Measurements from ENCODE around the gene SERF2.
"Not testable (repeated sequence)": the region's sequence is repeated elsewhere in the genome, so short reads cannot be mapped to it uniquely, and the experiment has no call there.

Gene SERF2

DNA sequence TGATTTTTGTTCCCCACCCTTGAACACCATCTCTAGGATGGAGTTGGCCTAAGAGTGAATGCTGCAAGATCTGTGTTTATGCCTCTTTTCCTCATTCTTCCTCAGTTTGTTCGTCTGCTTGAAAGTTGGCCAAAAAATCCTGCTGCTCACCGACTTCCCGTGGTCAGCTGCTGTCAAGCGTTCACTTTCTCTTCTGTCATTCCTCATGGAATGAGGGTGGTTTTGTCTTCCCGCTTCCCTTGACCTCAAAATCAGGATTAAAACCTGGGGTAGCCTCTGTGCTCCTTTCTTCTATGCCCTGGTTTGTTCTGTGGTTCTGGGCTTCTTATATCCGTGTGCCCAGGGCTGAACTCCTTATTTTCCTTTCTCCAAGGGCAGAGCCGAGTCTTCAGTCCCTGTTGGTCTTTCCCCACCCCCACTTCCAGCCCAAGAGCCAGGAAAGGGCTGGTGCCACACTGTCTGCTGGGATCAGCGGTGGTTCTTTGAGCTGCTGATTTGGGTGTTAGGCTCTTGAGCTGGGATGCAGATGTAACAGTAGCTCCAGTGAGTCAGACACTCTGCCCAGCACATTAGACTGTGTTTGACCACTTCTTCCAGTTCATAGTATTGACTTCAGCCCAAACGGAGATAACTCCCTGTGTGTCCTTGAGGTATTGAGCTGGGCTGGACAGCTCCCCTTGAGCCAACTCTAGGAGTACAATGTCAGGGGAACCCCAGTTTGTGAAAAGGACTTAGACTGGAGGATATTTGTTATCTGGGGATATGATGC is 2.3 kb downstream of the SERF2 start:
- DNase-seq: no peak

DNA sequence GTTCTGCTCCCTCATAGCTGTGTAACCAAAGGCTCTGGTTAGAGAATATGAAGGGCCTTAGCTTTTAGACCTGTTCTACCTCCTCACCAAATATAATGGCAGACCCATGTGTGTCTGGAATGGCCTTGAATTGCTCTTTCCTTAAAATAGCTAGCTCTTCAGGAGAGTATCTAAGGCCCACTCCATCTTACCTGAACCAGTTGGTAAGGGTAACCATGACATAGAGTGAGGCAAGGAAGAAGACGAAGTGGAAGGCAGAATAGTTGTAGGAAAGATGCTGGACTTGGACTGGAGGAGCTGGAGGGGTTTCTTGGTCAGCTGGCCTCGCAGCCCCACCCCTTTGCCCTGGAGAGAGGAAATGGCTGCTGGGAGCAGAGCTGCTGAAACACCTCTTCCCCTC is 3.1 kb downstream of the SERF2 start:
- no peak for DNase-seq

DNA sequence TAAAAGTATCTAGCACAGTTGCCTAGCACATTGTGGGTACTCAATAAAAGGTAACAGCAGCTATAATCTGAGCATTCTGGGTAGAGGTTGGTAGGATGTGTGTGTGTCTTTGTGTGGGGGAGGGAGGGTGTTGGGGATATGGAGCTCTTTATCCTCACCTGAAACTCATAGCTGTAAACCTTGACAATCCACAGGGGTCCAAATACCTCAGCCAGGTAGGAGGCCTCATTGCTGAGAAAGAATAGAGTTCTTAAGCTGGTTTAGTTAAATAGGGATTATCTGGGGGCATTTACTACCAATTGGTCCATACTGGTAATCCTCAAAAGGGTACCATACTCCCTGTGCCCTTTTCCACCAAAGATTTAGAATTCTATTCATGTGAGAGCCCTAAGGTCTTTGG is 3.9 kb downstream of the SERF2 start:
- DNase-seq: no peak

DNA sequence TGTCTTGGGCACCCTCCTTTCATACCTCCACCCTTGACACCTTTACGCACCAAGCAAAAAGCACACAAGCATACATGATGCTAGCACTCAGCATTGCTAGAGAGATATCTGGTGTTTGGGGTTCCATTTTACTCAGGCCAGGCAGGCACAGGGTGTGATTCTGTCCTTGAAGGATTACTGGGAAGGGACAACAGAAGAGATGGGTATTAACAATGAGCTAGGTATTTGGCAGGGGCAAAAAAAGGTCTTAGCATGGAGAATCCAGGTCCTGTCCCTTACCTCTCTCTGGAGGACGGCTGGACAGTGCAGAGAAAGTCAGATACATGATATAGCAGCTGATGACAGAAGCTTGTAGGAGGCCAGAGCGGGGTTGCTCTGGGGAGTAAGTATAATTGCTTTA is 4.4 kb downstream of the SERF2 start:
- DNase-seq: no peak

DNA sequence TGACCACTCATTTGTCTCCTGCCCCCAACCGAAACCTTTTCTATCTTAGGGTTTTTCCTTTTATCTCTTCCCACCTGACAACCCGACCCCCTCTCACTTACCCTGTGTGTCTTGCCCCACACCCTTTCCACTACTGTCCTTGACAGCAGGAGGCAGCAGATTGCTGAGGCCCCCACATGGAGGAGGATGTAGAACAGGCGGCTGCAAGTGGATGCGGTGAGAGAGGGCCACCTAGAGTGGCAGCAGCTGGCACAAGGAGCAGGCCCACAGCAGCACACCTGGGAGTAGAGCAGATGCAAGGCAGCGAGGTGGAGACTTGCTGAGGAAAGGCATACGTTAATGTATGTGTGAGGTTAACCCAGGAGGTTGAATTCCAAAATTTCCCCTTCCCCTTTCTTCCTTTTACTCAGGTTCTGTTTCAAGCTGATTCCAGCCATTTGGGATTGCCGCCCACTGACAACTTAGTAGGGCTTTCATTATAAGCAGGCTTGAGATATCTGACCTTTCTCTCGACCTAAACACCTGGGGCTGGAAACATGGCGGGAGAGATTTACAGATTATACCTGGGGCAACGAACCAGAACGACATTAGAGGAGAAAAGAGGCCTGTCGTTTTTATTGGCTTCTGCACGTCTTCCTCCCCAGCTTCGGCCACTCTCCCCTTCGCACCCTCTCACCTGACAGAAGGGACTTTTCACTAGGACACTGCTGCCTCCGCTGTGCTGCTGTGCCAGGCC is 7.3 kb downstream of the SERF2 start:
- DNase-seq: no peak

DNA sequence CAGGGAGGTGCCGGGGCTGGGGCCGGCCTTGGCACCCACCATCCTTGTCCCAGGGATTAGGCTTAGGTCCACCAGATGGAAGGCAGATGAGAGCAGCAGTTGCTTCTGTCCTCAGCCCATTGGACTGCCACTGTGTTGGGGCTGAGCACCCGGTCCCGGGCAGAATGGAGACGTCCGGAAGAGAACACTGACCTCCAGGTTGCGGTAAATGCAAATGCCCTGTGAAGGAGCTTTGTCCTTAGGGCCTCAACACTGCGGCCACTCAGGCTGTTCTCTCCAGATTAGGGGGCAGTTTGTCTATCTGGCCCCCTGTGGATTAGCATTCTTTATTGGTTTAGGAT is 7.8 kb downstream of the SERF2 start, which contains the start of gene SERINC4:
TSS of gene SERINC4 (minus strand) at position 276 of the 341 bp plus-strand sequence. CDS start at position 42, 234 bp downstream.
- DNase-seq: no peak

DNA sequence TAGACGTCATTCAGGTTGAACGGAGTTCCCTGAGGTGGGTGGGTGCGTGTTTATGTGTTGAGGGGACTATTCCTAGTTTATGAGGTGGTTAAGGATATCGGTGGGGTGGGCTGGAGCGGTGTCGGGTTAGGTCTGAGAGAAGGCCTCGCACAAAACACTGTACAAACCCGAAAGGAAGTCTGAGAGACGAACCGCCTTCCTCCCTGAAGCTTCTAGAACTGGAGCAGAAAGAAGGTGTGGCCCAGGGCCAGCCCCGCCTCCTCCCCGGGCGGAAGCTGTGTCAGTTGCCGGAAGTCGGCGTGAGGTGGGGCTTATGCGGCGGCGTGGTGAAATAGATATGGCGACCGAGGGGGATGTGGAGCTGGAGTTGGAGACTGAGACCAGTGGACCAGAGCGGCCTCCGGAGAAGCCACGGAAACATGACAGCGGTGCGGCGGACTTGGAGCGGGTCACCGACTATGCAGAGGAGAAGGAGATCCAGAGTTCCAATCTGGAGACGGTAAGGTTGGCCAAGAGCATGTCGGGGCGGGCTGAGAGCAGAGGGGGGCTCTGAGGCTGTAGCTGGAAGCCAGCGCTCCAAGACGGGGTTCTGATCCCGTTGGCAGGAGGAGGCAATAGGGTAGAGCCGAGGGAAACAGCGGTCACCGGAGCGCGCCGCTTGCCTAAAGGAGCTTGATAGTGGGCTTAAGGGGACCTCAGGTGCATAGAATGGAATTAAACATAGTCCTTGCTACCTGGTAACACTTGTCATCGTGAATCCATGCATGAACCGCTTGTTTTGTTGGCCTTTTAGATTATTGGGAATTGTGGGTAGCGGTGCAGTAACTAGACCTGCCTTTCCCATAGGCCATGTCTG is 8.4 kb downstream of the SERF2 start, which contains the start of gene HYPK:
TSS of gene HYPK (plus strand) at position 314 of the 856 bp plus-strand sequence. CDS start at position 338, 24 bp downstream.
- DNase-seq: peak; percentile 77

DNA sequence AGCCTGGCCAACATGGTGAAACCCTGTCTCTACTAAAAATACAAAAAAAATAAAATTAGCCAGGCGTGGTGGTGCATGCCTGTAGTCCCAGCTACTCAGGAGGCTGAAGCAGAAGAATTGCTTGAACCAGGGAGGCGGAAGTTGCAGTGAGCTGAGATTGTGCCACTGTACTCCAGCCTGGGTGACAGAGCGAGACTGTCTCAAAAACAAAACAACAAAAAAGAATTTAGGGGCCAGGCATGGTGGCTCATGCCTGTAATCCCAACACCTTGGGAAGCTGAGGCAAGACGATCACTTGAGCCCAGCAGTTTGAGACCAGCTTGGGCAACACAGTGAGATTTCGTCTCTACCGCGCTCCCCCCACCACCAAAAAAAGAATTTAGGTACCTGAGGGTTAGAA is 10.6 kb downstream of the SERF2 start:
- not testable (repeated sequence) for DNase-seq

DNA sequence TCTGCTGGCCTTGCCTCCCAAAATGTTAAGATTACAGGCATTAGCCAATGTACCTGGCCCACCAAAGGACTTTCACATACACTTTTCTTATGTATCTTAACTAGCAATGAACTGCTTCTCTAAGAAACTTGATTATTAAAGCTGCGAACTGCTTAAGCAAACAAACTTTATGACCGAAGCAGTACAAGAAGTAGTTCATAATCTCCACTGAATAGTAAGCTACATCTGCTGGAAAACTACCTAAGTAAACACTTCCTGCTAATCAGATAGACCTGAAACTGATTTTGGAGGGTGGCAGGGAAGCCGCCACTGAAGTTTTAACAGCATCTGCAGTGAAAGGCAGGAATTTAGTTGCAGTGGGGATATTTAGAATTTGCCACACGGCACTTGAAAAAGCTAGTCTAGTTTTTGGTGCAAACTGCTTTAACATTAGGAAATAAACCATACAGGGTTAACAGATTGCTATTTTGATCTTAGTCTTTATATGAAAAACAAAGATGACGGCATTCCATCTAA is 16.4 kb downstream of the SERF2 start:
- DNase-seq: no peak

DNA sequence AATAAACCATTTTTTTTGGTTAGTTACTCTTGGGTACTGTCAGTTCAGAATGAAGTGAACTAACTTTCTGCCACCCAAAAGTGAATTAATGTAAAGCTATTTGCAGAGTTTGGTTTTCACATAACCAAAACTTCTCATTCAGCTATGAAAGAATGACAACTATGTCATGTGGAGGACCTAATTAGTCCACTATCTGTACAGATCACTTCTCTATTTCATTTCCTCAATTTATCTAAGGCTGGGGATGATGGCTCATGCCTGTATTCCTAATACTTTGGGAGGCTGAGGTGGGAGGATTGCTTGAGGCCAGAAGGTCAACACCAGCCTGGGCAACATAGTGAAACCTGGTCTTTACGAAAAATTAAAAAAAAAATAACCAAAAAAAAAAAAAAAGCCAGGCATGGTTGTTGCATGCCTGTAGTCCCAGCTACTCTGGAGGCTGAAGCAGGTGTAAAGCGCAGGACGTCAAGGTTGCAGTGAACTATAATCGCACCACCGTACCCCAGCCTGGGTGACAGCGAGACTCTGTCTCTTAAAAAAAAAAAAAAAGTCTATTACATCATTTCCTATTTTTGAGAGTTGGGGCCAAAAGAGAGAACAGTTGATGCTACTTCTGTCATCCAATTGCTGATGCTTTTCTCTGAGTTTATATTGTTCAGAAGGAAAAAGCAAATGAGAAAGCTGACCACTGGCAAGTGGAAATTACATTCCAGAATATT is 17.0 kb downstream of the SERF2 start:
- DNase-seq: no peak

DNA sequence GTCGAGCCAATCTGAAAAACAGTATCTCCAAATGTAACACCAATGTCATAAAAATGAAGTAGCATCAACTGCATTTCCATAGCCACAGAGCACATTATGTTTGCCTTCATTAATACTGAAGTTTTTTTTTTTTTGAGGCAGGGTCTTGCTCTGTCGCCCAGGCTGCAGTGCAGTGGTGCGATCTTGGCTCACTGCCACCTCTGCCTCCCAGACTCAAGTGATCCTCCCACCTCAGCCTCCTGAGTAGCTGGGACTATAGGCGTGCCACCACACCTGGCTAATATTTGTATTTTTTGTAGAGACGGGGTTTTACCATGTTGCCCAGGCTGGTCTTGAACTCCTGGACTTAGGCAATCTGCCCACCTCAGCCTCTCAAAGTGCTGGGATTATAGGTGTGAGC is 22.9 kb downstream of the SERF2 start:
- DNase-seq: not testable (repeated sequence)

DNA sequence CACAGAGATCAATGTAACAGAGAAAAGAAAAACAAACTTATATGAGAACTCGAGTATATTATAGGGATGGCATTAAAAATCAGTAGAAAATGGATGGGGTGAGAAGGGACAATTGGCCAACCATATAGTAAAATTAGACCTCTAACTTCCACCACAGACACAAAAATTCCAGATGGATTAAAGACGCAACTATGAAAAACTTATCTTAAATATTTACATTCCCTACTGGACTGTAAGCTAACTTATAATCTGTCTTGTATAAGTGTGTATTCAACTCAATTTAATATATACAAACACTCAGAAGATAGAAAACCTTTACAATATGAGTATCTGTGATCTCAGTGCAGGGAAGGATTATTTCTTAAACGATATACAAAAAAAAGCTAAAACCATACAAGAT is 29.4 kb downstream of the SERF2 start:
- DNase-seq: no peak

DNA sequence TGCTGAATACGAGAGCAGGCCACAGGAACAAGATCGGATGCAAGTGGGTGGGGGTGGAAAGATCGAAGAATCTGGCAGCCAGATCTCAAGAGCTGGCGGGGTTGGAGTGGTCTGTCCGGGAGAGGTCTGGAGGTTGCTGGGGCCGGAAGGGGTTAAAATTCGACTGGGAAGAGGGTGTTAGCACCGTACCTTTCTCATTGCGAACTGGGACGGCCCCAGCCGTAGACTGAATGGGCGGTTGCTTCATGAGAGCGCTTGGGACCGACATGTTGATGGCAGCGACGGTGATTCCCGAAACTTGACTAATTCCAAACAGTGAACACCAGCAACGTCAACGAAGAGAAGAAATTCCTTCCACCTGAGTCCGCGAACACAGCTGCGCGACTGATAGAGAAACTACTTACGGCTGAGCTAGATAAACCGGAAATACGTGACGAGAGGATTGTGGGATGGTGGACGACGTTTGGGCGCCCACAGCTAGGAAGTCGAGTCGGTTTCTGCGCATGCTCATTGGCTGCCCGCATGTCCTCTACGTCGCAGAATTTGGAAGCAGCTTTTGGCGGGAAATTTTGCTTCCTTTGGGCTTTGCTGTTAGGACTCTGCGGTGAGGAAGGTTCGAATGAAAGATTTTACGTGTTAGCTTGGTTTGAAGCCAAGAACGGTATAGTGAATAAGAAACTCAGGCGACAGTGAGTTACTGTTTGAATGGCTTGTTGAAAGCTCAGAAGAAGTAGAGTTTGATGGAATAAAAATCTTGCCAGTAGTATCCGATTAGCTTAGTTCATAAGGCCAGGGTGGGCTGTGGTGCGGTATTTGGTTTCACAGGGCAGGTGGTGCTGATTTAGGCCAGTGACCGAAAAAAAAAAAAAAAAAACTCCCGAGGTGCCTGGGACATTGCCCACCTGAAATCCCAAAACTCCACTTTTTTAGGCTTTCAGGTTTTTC is 32.5 kb downstream of the SERF2 start, which contains the start of gene MFAP1:
TSS of gene MFAP1 (minus strand) at position 389 of the 945 bp plus-strand sequence. CDS start at position 268, 121 bp downstream.
- peak; percentile 95 for DNase-seq

DNA sequence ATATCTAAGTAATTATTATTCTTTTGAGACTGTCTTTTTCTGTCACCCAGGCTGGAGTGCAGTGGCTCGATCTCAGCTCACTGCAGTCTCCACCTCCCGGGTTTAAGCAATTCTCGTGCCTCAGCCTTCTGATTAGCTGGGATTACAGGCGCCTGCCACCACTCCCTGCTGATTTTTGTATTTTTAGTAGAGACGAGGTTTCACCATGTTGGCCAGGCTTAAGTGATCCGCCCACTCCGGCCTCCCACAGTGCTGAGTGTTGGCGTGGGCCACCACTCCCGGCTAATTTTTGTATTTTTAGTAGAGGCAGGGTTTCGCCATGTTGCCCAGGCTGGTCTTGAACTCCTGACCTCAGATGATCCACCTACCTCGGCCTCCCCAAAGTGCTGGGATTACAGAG is 33.2 kb downstream of the SERF2 start:
- not testable (repeated sequence) for DNase-seq

DNA sequence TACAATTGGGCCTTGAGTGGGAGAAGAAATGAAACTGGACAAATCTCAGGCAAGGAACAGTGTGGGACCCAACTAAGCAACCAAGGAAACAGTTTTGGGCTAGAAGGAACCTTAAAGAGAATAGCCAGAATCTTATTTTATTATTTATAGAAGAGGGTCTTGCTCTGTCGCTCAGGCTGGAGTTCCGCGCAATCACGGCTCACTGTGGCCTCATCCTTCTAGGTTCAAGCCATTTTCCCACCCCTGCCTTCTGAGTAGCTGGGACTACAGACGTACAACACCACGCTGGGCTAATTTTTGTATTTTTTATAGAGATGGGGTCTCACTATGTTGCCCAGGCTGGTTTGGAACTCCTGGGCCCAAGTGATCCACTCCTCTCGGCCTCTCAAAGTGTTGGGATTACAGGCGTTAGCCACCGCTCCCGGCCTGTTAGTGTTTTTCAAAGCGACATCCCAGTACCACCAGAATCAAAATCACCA is 33.9 kb downstream of the SERF2 start:
- no peak for DNase-seq

DNA sequence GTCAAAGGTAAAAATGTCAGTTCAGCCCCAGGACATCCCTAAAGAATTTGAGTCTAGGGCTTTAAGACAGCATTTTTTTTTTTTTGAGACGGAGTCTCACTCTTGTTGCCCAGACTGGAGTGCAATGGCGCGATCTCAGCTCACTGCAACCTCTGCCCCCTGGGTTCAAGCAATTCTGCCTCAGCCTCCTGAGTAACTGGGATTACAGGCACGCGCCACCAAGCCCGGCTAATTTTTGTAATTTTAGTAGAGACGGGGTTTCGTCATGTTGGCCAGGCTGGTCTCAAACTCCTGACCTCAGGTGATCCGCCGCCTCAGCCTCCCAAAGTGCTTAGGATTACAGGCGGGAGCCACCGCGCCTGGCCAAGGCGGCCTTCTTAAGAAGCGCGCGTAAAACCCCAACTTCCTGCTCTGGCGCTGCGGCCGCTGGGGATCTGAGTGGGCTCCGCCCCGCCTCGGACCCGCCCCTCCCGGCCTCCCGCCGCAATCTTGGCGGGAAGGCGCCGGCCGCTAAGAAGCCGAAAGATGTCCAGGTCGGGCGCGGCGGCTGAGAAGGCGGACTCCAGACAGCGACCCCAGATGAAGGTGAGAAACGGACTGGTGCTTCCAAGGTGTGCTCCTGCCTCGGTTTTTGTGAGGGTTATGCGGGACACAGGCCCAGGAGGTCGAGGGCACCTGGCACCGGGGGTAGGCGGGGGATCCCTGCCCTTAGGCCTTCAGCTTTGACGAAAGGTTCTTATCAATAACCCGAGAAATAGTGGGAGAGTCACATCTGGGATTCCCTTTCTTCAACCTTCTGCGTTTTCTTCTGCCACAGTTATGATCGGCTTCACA is 34.6 kb downstream of the SERF2 start, which contains the start of gene WDR76:
TSS of gene WDR76 (plus strand) at position 495 of the 834 bp plus-strand sequence. CDS start at position 526, 31 bp downstream.
- DNase-seq: peak; percentile 74

DNA sequence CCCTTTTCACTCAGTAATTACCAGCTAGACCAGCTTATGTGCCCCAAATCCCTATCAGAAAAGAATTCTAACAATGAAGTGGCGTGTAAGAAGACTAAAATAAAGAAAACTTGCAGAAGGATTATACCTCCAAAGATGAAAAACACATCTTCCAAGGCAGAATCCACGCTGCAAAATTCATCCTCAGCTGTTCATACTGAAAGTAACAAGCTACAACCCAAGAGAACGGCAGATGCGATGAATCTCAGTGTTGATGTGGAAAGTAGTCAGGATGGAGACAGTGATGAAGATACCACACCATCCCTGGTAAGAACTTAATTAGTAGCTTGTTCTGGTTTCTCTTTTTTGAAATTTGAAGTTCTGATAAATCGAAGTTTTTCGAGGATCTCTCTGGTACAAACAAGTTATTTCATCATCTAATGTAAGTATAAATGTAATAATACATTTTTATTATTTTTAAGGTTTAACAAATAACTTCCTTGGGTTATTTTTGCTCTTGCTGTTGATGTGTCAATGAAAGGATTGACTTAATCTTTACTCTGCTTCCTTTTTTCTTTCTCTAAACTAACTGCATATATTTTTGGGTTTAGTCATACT is 36.0 kb downstream of the SERF2 start:
- no peak for DNase-seq

DNA sequence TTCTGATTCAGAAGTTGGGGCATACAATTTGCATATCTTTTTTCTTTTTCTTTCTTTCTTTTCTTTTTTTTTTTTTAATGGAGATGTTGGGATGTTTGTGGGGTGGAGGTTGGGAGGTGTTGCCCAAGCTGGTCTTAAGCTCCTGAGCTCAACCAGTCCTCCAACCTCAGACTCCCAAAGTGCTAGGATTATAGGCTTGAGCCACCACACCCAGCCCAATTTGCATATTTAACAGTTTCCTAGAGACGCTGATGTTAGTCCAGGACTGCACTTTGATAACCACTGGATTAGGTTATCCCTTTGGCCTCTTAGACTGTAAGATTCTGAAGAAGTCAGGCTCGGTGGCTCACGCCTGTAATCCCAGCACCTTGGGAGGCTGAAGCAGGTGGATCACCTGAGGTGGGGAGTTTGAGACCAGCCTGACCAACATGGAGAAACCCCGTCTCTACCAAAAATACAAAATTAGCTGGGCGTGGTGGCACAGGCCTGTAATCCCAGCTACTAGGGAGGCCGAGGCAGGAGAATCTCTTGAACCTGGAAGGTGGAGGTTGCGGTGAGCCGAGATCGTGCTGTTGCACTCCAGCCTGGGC is 37.9 kb downstream of the SERF2 start:
- not testable (repeated sequence) for DNase-seq
